ENCODE measurements around the gene OVCH1.
"Not testable (repeated sequence)": the region's sequence is repeated elsewhere in the genome, so short reads cannot be mapped to it uniquely, and the experiment has no call there.

Gene OVCH1

DNA sequence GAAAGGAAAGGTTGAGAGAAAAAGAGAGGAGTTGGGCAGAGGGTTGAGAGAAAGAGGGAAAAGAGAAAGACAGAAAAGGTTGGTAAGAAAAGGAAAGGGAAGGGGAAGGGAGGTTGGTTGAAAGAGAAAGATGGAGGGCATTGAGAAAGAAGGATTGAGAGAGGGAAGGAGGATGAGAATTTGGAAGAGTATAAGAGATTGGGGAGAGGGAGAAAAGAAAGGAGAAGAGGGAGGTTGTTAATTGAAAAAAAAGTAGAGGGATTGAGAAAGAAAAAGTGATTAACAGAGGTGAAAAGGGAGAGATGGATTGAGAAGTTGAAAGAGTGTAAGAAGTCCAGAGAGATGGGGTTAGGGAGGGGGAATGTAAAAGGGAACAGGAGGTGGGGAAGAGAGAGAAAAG lies 95.0 kb downstream of the OVCH1 start:
- DNase-seq = no peak

DNA sequence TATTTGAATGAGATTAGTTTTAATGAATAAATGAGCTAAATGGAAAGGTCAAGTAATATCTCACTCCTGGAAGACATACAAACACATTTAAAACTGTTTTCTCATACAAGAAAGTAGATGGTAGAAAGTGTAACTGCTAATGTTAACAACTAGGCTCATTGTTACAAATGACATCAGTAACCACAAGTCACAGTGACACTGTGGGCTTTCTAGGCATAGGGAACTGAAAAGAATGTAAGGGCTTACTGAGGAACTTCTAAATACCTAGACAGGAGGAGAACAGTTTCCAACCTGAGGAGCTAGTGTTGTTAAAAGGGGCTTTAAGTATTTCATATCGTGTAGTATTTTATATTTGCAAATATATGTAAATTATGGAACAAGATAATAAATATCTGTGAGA lies 99.0 kb downstream of the OVCH1 start:
- no peak for DNase-seq

DNA sequence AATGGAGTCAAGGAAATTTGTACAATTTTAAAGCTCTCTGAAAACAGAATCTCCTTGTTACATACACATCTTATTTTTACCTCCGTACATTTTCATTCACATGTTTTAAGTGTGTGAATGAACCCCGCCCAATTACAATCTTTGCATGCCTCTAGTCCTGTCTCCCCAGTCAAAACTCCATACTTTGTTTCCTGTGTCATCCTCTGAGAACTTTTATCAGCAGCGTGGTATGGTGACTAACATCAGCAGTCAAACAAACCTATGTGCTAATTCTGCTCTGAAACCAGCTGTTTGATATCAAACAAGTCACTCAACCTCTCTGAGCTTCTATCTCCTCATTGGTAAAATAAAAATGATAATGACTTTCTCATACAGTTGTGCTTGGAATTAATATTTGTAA lies 100.7 kb downstream of the OVCH1 start:
- DNase-seq = no peak

DNA sequence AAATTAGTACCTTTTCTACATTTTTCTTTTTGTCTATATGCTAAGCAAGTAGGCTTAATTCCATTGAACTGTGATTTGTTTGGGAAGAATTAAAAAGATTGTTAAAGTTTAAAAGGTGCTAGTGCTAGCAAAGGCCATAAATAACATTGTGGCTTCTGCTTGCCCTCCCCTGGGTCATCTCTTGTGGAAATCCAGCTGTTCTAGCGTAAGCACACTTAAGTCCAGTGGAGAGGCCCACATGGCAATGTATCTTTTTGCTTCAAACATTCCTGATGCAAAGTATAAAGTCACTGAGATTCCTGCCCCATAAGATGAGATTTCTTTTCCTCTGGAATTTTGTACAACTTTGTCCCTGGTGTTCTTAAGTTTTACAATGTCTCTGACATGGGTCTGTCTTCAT lies 102.1 kb downstream of the OVCH1 start:
- DNase-seq = no peak

DNA sequence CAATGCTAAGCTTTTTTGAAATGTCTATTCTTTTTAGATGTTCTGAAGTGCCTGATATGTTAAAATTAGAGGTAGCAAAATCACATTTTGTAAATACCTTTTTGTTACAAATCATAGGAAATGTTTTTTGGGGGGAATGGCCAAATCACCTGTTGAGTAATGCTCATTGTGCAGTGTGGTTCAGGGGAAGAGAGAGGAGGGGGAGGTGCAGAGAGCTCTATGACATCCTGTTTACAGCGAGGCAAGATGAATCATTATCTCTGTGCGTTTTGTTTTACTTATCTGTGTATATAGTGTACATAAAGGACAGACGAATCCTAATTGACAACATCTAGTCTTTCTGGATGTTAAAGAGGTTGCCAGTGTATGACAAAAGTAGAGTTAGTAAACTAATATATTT lies 107.1 kb downstream of the OVCH1 start:
- not testable (repeated sequence) for DNase-seq

DNA sequence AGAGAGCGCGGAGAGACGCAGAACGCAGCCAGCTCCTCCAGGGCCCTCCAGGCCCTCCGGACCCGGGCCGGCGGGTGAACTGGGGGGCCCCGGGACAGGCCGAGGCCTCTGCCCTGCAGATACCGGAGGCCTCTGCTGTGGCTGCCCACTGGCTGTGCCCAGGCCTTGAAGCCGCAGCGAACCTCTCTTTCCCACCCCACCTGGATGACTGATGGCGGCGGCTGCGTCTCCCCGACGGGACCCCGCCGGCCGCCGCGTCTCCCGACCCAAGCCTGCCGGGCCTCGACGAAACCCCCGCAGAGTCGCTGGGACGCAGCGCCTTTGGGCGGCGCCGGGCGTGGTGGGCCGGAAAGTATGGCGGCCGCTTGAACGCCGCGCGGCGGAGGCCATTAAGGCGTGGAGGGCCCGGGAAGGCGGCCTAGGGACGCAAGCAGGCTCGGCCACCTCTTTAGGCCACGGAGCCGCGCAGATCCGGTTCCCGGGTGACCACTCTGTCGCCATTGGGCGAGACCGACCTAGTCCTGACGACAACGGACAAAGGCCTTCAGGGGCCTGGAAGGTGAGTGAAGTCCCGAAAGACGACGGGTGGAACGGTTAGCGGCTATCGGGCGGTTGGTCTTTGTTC lies 108.1 kb downstream of the OVCH1 start:
- DNase-seq = no peak

DNA sequence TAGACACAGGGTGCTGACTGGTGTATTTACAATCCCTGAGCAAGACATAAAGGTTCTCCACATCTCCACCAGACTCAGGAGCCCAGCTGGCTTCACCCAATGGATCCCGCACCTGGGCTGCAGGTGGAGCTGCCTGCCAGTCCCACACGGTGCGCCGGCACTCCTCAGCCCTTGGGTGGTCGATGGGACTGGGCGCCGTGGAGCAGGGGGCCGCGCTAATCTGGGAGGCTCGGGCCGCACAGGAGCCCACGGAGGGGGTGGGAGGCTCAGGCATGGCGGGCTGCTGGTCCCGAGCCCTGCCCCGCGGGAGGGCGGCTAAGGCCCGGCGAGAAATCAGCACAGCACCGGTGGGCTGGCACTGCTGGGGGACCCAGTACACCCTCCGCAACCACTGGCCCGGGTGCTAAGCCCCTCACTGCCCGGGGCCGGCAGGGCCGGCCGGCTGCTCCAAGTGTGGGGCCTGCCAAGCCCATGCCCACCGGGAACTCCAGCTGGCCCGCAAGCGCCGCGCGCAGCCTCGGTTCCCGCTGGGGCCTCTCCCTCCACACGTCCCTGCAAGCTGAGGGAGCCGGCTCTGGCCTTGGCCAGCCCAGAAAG lies 111.3 kb downstream of the OVCH1 start:
- DNase-seq = not testable (repeated sequence)

DNA sequence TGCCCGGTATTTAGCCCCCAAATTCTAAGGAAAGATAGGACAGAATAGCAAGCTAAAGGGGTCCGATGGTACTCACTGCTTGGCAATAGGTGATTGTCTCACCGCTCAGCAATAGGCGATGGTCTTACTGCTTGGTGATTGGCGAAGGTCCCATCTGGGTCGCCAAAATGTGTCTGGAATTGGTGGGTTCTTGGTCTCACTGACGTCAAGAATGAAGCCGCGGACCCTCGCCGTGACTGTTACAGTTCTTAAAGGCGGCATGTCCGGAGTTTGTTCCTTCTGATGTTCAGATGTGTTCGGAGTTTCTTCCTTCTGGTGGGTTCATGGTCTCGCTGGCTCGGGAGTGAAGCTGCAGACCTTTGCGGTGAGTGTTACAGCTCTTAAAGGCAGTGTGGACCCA lies 112.3 kb downstream of the OVCH1 start:
- DNase-seq = not testable (repeated sequence)

DNA sequence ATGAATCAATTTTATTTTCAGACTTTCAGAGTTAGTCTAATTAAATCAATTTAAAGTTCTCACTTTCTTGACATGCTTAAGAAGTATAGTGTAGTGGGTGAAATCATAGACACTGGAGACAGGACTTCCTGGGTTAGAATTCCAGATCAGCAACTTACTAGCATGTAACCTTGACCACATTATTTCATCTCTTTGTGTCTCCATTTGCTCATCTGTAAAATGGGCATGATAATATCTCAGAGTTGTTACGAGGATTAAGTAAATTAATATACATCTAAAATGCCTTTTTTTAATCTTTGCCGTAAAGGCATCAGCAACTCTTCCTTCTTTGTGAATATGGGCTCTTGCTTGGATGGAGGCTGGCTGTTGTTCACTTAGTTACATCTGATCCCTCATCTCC lies 115.2 kb downstream of the OVCH1 start:
- DNase-seq = no peak

DNA sequence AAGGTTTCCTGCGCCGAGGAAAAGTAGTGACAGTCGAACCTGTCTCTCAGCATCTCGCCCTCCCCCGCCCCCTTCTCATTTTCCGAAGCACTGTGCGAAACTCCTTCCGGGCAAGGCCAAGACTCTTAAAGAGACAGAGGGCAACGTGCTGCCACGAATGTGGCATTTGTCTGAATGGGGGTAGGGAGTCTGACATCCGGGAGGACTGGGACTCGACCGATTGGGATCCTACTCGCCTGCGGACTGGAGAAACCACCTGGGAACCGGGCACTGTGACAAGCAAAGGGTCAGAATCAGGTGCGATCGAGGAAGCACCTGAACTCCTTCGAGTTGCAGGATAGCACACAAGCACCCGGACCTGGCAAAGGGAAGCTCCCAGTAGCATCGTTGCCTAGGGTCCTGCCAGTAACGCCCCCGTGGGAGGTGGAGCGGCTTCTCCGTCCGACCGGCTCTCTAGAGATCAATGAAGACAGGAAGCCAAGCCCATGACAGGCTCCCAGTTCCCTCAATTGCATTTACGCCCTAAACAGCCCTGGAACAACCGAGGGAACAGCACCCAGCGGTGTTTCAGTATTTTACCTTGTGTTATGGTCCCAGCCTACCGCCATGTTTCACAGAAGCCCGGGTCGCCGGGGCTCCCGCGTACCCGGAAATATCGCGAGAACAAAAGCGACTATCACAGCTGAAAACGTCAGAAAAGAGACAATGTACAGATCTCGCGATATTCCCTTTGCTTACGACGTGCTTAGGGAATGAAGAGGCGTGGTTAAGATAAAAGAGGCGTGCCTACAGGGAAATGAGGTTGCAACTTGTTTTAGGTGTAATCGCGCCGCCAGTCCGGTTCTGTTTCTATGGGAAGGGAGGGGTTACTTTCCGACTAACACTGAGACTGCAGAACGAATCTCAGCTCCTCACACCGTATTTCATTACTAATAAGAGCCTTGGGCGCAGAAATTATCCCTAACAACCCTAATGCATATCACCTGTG lies 116.7 kb downstream of the OVCH1 start, which contains the start of gene ERGIC2:
ERGIC2 (minus strand) TSS at position 637 of the 988 bp plus-strand sequence. CDS start 9,539 bp downstream, outside the sequence.
- DNase-seq = peak; percentile 100
